Measurements from ENCODE around the gene HBG2. TPM values are rescaled to one million over a fixed set of nuclear protein-coding genes. Genes with fewer than 3 reads are reported as not detected.

The HBG2 gene
- total and polyA plus RNA-seq, 12 donors = 0.12 to 1.0 (median 0.43) TPM; not detected in 8

DNA sequence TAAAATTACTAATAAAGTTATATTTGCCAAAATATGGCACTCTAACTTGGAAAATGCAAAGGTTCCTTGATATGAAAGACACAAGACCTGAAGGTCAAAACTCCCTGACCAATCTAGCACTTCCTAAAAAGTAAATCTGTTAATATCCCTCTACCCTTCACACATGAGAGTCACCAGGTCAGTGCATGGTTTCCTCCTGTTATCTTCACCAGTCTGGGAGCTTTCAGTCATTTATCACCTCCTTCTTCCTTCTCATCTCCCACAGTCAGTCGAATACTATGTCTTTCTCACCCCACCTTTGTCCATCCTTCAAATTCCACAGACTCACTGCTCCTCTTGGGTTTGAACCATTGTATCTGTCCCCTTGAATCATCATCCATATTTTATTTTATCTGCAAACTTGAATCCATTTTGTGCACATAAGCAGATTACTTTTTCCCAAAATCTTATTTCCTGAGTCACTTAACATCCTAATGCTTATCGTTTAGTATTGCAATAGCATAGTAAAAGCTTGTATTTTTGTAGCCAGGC lies 12.5 kb upstream of the HBG2 start:
- intact Hi-C loops (cut with DNase I) = no loop called here
- TF ChIP-seq, protein P1, sequence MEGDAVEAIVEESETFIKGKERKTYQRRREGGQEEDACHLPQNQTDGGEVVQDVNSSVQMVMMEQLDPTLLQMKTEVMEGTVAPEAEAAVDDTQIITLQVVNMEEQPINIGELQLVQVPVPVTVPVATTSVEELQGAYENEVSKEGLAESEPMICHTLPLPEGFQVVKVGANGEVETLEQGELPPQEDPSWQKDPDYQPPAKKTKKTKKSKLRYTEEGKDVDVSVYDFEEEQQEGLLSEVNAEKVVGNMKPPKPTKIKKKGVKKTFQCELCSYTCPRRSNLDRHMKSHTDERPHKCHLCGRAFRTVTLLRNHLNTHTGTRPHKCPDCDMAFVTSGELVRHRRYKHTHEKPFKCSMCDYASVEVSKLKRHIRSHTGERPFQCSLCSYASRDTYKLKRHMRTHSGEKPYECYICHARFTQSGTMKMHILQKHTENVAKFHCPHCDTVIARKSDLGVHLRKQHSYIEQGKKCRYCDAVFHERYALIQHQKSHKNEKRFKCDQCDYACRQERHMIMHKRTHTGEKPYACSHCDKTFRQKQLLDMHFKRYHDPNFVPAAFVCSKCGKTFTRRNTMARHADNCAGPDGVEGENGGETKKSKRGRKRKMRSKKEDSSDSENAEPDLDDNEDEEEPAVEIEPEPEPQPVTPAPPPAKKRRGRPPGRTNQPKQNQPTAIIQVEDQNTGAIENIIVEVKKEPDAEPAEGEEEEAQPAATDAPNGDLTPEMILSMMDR (IDR thresholded peaks at IDR 0.05) = no peak
- Histone ChIP-seq H3K4me1 (no peaks in the 10 kb centered on the region), H3K36me3 (no peaks in the 10 kb centered on the region), H3K4me3 (no peak overlapping the region), H3K9me3 (peaks cover 0 to 4% (median 0%) of the 10 kb centered on the region in 11 donors), H3K27ac (no peak overlapping the region), H3K27me3 (no peaks in the 10 kb centered on the region)
- ATAC-seq (no peak), DNase-seq (no peak)
- 59 to 63% methylated on average over 2 of the region's 2 CpGs for WGBS, 2 donors

DNA sequence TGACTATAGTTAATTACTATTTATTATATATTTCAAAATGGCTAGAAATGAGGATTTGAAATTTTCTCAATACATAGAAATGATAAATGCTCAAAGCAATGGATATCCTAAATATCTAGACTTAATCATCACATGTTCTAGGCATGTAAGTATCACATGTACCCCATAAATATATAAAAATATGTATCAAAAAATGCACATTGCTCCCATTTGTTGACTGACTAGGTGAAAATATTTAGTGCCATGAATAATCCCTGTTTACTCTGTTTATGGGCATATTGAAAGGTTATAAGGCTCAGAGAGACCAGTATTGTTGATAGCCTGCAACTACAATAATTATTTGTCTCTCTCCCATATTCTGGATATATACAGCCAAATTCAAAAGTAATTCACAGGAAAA lies 12.0 kb upstream of the HBG2 start:
- no peak for DNase-seq
- TF ChIP-seq, protein P1 (IDR thresholded peaks at IDR 0.05) = no peak
- no peak for ATAC-seq
- Histone ChIP-seq H3K27me3 (no peaks in the 10 kb centered on the region), H3K4me1 (no peaks in the 10 kb centered on the region), H3K4me3 (no peak overlapping the region), H3K27ac (no peak overlapping the region), H3K9me3 (peaks cover 0 to 8% (median 0%) of the 10 kb centered on the region in 11 donors), H3K36me3 (no peaks in the 10 kb centered on the region)
- intact Hi-C loops (cut with DNase I) = no loop called here

DNA sequence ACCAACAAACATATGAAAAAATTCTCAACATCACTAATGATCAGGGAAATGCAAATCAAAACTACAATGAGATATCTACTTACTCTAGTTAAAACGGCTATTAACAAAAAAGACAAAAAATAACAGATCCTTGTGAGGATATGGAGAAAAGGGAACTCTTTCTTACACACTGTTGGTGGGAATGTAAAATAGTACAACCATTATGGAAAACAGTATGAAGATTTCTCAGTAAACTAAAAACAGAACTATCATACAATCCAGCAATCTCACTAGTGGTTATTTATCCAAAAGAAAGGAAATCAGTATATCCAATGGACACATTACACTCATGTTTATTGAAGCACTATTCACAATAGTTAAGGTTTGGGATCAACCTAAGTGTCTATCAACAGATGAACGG lies 11.3 kb upstream of the HBG2 start:
- no peak overlapping the region for H3K4me3 ChIP-seq
- H3K27me3 ChIP-seq = no peaks in the 10 kb centered on the region
- no peak for ATAC-seq
- H3K9me3 ChIP-seq = peaks cover 0 to 9% (median 0%) of the 10 kb centered on the region in 11 donors
- no peak overlapping the region for H3K27ac ChIP-seq
- no peak for DNase-seq
- no peaks in the 10 kb centered on the region for H3K4me1 ChIP-seq
- intact Hi-C loops (cut with DNase I) = no loop called here
- H3K36me3 ChIP-seq = no peaks in the 10 kb centered on the region
- 41 to 59% methylated on average over 2 of the region's 2 CpGs for WGBS, 2 donors
- TF ChIP-seq, protein P1 (IDR thresholded peaks at IDR 0.05) = no peak

DNA sequence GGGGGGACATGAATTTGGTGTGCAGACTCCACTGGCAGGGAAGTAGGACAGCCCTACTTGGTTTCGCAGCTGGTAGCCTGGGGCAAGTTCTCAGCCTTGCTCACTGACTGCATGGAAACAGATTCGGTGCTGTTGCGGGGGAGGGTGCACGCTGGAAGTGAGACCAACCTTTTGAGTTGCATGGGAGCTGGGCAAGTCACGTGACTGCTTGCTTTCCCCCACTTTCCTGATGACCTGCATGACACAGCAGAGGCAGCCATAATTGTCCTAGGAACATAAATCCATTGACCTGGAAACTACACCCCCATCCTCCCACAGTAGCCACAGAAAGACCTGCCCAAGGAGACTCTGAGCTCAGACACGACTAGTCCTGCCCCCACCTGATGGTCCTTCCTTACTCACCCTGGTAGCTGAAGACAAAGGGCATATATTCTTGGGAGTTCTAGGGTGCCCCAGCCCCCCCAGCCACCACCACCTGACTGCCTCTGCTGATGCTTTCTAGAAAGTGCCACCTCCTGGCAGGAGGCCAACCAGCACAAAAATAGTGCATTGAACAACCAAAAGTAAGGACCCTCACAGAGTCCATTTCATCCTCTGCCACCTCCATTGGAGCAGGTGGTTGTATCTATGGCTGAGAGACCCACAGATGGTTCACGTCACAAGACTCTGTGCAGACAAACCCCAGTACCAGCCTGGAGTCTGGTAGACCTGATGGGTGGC lies 4.1 kb upstream of the HBG2 start:
- Histone ChIP-seq H3K27me3 (peaks cover 0 to 9% (median 0%) of the 10 kb centered on the region in 7 donors), H3K4me3 (no peak overlapping the region), H3K27ac (no peak overlapping the region), H3K9me3 (peaks cover 0 to 17% (median 0%) of the 10 kb centered on the region in 11 donors), H3K36me3 (no peaks in the 10 kb centered on the region), H3K4me1 (no peaks in the 10 kb centered on the region)
- WGBS, 2 donors = 69 to 75% methylated on average over 7 of the region's 7 CpGs
- TF ChIP-seq, protein P1 (IDR thresholded peaks at IDR 0.05) = no peak
- DNase-seq (no peak), ATAC-seq (no peak)
- intact Hi-C loops (cut with DNase I) = no loop called here
